GM18868 (cell line): ENCODE data around the gene TBX6.

Experiments
- ATAC-seq: cut with Tn5 transposase; IDR thresholded peaks from one replicate; pipeline ENCODE4 v1.9.1; 2021; ENCODE audit warnings: mild to moderate bottlenecking, moderate library complexity; ENCODE audit not compliant: unreplicated experiment

The TBX6 gene

GRCh38 chr16:30040221-30040620, 51.5 kb downstream of the TBX6 start:
- no peak for ATAC-seq
